ENCODE results near the gene IGSF21.

GRCh38 chr1:18101508-18101907 lies 6.1 kb upstream of the IGSF21 start:
- TF ChIP-seq CTCF (IDR thresholded peaks at IDR 0.05) (no peak), POLR2AphosphoS5 (IDR thresholded peaks at IDR 0.05; ENCODE audit: insufficient read depth in 1 of 2, low read depth in 1 of 2) (no peak)

All from vagina (tissue), 2 donors.